HepG2 (cell line): ENCODE results near the gene STRN4. TPM values are rescaled to one million over a fixed set of nuclear protein-coding genes. Genes with fewer than 3 reads are reported as not detected.
A peak's percentile ranks its signal among the peaks of the same experiment; 100 is the strongest.

Experiments used
- CHD4 ChIP-seq: fragments of 200-600 bp; sonication (generic); IDR thresholded peaks from 2 replicates; pipeline ENCODE4 v1.7.0; 2017; ENCODE audit warnings: mild to moderate bottlenecking, low read length, borderline replicate concordance
- ELF4 ChIP-seq: sonication (generic); formaldehyde crosslinking; IDR thresholded peaks from 2 replicates; pipeline ENCODE4 v1.5.0; 2020; ENCODE audit warnings: missing genetic modification reagents, mild to moderate bottlenecking, moderate library complexity, borderline replicate concordance
- NFYC ChIP-seq: IDR thresholded peaks from 2 replicates; pipeline ENCODE4 v1.6.1; 2016; ENCODE audit warnings: missing genetic modification reagents, missing compliant biosample characterization
- SMC3 ChIP-seq: IDR thresholded peaks from 2 replicates; pipeline ENCODE4 v1.6.1; 2011; ENCODE audit warnings: low read length, improper control_type of control experiment
- STAG1 ChIP-seq: sonication (generic); formaldehyde crosslinking; IDR thresholded peaks from 2 replicates; pipeline ENCODE4 v1.4.0; 2020; ENCODE audit warnings: missing genetic modification reagents
- ZNF329 ChIP-seq: sonication (generic); formaldehyde crosslinking; IDR thresholded peaks from 2 replicates; pipeline ENCODE4 v1.9.0; 2021; ENCODE audit warnings: low read depth, mild to moderate bottlenecking, missing genetic modification reagents
- ZNF451 ChIP-seq: sonication (generic); formaldehyde crosslinking; IDR thresholded peaks from 2 replicates; pipeline ENCODE4 v1.5.0; 2020; ENCODE audit warnings: mild to moderate bottlenecking, missing genetic modification reagents
- ZNF589 ChIP-seq: sonication (generic); formaldehyde crosslinking; conservative IDR thresholded peaks from 2 replicates; pipeline ENCODE4 v1.8.0; 2022; ENCODE audit warnings: mild to moderate bottlenecking, moderate library complexity, missing genetic modification reagents
- ZSCAN25 ChIP-seq: sonication (generic); formaldehyde crosslinking; IDR thresholded peaks from 2 replicates; pipeline ENCODE4 v1.8.0; 2022; ENCODE audit warnings: mild to moderate bottlenecking, missing genetic modification reagents
- polyA plus RNA-seq, 8 experiments: library from polyadenylated mRNA; depleted of rRNA in 3 of 8; stranded (reverse) in 7 of 8; unstranded in 1 of 8; fragments of >200 nt; fragmentation: Illumina TruSeq in 4 of 8; extraction: Trizol in 4 of 8; gene quantifications; 2 replicates each; pipeline versions ENCODE4 v1.2.1 to v1.2.3, GENCODE V29; 2011 to 2016; ENCODE audit warnings: low read depth in 4 of 8, missing spikeins in 1 of 8, mixed read lengths in 1 of 8; ENCODE audit not compliant: insufficient read depth in 1 of 8
- total RNA-seq, 5 experiments: library from RNA; depleted of rRNA; stranded (reverse); fragments of >200 nt; fragmentation: Illumina TruSeq; extraction: Trizol; gene quantifications; 2 replicates each; pipeline ENCODE4 v1.2.3, GENCODE V29; 2016; ENCODE audit warnings: low read depth in 1 of 5
- TF ChIP-seq, protein P1 (sequence below): sonication (generic); formaldehyde crosslinking; IDR thresholded peaks from 2 replicates; pipeline ENCODE4 v1.8.0; 2022; ENCODE audit warnings: missing genetic modification reagents, mild to moderate bottlenecking, inconsistent platforms, borderline replicate concordance
- TF ChIP-seq, protein P2 (sequence below): sonication (generic); formaldehyde crosslinking; conservative IDR thresholded peaks from 2 replicates; pipeline ENCODE4 v1.4.0; 2020; ENCODE audit warnings: missing genetic modification reagents

Gene STRN4
- total and polyA plus RNA-seq, 2 of the 13 experiments (the other 11 are each of a cell fraction or from before 2014, with no cell fraction given): 43.1 to 57.3 TPM

DNA sequence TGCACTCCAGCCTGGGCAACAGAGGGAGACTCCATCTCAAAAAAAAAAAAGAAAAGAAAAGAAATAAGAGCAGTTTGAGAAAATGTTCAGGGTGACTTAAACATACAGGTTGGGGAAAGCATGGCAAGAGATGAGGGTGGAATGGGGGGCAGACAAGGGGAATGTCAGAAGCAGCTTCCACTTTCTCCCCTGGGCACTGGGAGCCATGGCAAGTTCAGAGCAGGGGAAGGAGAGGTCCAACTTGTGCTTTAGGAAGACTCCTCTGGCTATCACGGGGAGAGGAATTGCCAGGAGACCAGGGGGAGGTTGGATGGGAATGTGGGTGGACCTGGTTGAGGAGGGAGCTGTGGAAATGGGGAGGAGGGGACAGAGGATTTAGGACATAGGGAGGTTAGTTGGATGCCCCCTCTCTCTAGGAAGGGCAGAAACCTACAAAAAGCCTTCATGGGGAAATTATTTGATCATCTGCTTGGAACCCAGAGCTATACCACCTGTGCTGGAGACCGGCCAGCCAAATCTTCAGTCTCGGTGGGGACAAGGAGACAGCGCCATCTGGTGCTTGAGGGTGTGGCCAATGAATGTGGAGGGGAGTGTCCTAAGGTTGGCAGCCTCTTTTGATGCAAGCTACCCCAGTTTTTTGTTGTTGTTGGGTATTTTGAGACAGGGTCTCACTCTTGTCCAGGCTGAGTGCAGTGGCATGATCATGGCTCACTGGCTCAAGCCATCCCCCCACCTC, 7.3 kb upstream of the STRN4 start (continued):
- TF ChIP-seq ZNF589 (CRISPR knock-in tag): no peak
- TF ChIP-seq NFYC (CRISPR knock-in tag): 0 out of 2 replicates have a peak, but pooled peaks have one; percentile 40
- TF ChIP-seq, protein P1, sequence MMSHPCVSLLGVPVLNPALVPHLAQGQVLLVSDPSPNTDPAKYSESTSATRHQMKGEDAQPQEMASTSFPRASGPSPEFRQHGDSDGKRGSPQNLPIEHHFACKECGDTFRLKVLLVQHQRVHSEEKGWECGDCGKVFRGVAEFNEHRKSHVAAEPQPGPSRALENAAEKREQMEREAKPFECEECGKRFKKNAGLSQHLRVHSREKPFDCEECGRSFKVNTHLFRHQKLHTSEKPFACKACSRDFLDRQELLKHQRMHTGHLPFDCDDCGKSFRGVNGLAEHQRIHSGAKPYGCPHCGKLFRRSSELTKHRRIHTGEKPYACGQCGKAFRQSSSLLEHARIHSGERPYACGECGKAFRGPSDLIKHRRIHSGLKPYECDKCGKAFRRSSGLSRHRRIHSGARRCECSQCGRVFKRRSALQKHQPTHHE (CRISPR knock-in tag): no peak
- TF ChIP-seq STAG1 (CRISPR knock-in tag): peak; percentile 54
- TF ChIP-seq ZSCAN25: no peak
- no peak for TF ChIP-seq ZNF329
- TF ChIP-seq ZNF451 (CRISPR knock-in tag): no peak
- no peak for TF ChIP-seq ELF4 (CRISPR knock-in tag)
- TF ChIP-seq SMC3: 0 out of 2 replicates have a peak, but pooled peaks have one; percentile 40
- no peak for TF ChIP-seq CHD4
- TF ChIP-seq, protein P2, sequence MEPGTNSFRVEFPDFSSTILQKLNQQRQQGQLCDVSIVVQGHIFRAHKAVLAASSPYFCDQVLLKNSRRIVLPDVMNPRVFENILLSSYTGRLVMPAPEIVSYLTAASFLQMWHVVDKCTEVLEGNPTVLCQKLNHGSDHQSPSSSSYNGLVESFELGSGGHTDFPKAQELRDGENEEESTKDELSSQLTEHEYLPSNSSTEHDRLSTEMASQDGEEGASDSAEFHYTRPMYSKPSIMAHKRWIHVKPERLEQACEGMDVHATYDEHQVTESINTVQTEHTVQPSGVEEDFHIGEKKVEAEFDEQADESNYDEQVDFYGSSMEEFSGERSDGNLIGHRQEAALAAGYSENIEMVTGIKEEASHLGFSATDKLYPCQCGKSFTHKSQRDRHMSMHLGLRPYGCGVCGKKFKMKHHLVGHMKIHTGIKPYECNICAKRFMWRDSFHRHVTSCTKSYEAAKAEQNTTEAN (CRISPR knock-in tag): no peak
